CD14-positive monocyte (primary cell): Measurements from ENCODE around the gene WWOX. TPM values are rescaled to one million over a fixed set of nuclear protein-coding genes. Genes with fewer than 3 reads are reported as not detected.

Source experiments
- DNase-seq, 3 donors: peaks; one replicate each; pipeline ENCODE4 v3.0.0-alpha.2; 2011 to 2022
- H2AFZ ChIP-seq: 2 replicates; pipeline ENCODE4 v1.6.0; 2012; ENCODE audit warnings: mild to moderate bottlenecking, low read depth, low read length, inconsistent platforms; ENCODE audit not compliant: insufficient read depth, poor library complexity, severe bottlenecking
- H3K27ac ChIP-seq, 2 donors: 1 replicate in 1 of 2; 2 replicates in 1 of 2; pipeline ENCODE4 v1.5.1; 2012 to 2013; ENCODE audit warnings: low read length in 2 of 2, control low read depth in 1 of 2, inconsistent platforms in 1 of 2, low read depth in 1 of 2, mild to moderate bottlenecking in 1 of 2
- H3K27me3 ChIP-seq, 2 donors: one replicate each; pipeline versions ENCODE4 v1.6.0 to v1.6.1; 2011 to 2013; ENCODE audit warnings: low read length in 2 of 2; ENCODE audit not compliant: control insufficient read depth in 2 of 2, insufficient read depth in 2 of 2
- H3K36me3 ChIP-seq, 2 donors: replicated peaks in 1 of 2; 1 replicate in 1 of 2; 2 replicates in 1 of 2; pipeline versions ENCODE4 v1.5.1 to v1.6.1; 2012 to 2013; ENCODE audit warnings: low read length in 2 of 2, control low read depth in 1 of 2, inconsistent platforms in 1 of 2, mild to moderate bottlenecking in 1 of 2; ENCODE audit not compliant: insufficient read depth in 2 of 2, control insufficient read depth in 1 of 2
- H3K4me1 ChIP-seq, 2 donors: 1 replicate in 1 of 2; 2 replicates in 1 of 2; pipeline versions ENCODE4 v1.5.1 to v1.6.1; 2012 to 2013; ENCODE audit warnings: low read length in 2 of 2, control low read depth in 1 of 2, inconsistent platforms in 1 of 2, mild to moderate bottlenecking in 1 of 2, moderate library complexity in 1 of 2; ENCODE audit not compliant: insufficient read depth in 2 of 2, control insufficient read depth in 1 of 2
- H3K4me2 ChIP-seq: replicated peaks from 2 replicates; pipeline ENCODE3; 2012; ENCODE audit warnings: low read length, moderate library complexity, mild to moderate bottlenecking; ENCODE audit not compliant: poor library complexity, severe bottlenecking; ENCODE audit errors: extremely low read depth
- H3K4me3 ChIP-seq, 3 experiments: fragments of 200-600 bp in 1 of 3; sonication (generic) in 1 of 3; replicated peaks in 1 of 3; 1 replicate in 2 of 3; 2 replicates in 1 of 3; pipeline ENCODE4 v1.5.1; 2011 to 2013; ENCODE audit warnings: low read length in 3 of 3, mild to moderate bottlenecking in 3 of 3, control low read depth in 2 of 3, low read depth in 2 of 3, inconsistent platforms in 1 of 3, moderate library complexity in 1 of 3
- H3K79me2 ChIP-seq: 2 replicates; pipeline ENCODE4 v1.6.0; 2012; ENCODE audit warnings: mild to moderate bottlenecking, control low read depth, inconsistent platforms, low read length, moderate library complexity; ENCODE audit not compliant: insufficient read depth
- H3K9ac ChIP-seq: 2 replicates; pipeline ENCODE4 v1.6.0; 2017; ENCODE audit warnings: low read length, mild to moderate bottlenecking; ENCODE audit not compliant: insufficient read depth, poor library complexity, severe bottlenecking
- H3K9me3 ChIP-seq, 2 donors: replicated peaks in 1 of 2; 1 replicate in 1 of 2; 2 replicates in 1 of 2; pipeline versions ENCODE4 v1.5.1 to v1.6.1; 2012 to 2013; ENCODE audit warnings: low read length in 2 of 2, control low read depth in 1 of 2; ENCODE audit not compliant: control insufficient read depth in 1 of 2, insufficient read depth in 1 of 2
- H4K20me1 ChIP-seq: 2 replicates; pipeline ENCODE4 v1.6.0; 2012; ENCODE audit warnings: mild to moderate bottlenecking, low read length, control low read depth, moderate library complexity; ENCODE audit not compliant: insufficient read depth
- H3K27ac Mint-ChIP-seq, 7 donors: one replicate each; pipeline ENCODE4 v1.8.0; 2020; ENCODE audit warnings: mild to moderate bottlenecking in 7 of 7, mixed read lengths in 7 of 7, moderate library complexity in 6 of 7, inconsistent platforms in 2 of 7
- H3K27me3 Mint-ChIP-seq, 3 donors: one replicate each; pipeline ENCODE4 v1.8.0; 2021 to 2022; ENCODE audit warnings: low read depth in 3 of 3, mild to moderate bottlenecking in 3 of 3, mixed read lengths in 3 of 3, moderate library complexity in 3 of 3, inconsistent platforms in 1 of 3
- H3K36me3 Mint-ChIP-seq, 2 donors: one replicate each; pipeline ENCODE4 v1.8.0; 2020; ENCODE audit warnings: mixed read lengths in 2 of 2, inconsistent platforms in 1 of 2, mild to moderate bottlenecking in 1 of 2
- H3K4me1 Mint-ChIP-seq: one replicate; pipeline ENCODE4 v1.8.0; 2020; ENCODE audit warnings: mild to moderate bottlenecking, mixed read lengths
- H3K4me3 Mint-ChIP-seq, 2 donors: one replicate each; pipeline ENCODE4 v1.8.0; 2020; ENCODE audit warnings: mild to moderate bottlenecking in 2 of 2, mixed read lengths in 2 of 2, moderate library complexity in 1 of 2
- H3K9me3 Mint-ChIP-seq, 7 donors: one replicate each; pipeline ENCODE4 v1.8.0; 2020 to 2022; ENCODE audit warnings: mixed read lengths in 7 of 7, mild to moderate bottlenecking in 6 of 7, moderate library complexity in 6 of 7, inconsistent platforms in 2 of 7
- CTCF ChIP-seq: fragments of 200-600 bp; IDR thresholded peaks from one replicate; pipeline ENCODE4 v1.8.0; 2022; ENCODE audit warnings: antibody characterized with exemption, mild to moderate bottlenecking
- WGBS: methylation state at CpG from one replicate; pipeline ENCODE4 v1.1.5; 2013; ENCODE audit warnings: missing lambda C conversion rate; ENCODE audit not compliant: insufficient coverage; 5-methylcytosine and 5-hydroxymethylcytosine counted together
- intact Hi-C, 2 donors: fragments of 100-400 bp; cut with micrococcal nuclease; formaldehyde crosslinking; loops; one replicate each; pipeline versions ENCODE4 v1.15.0 to v1.15.1; 2023
- polyA plus RNA-seq, 3 donors: library from polyadenylated mRNA; depleted of rRNA in 1 of 3; unstranded in 2 of 3; stranded (reverse) in 1 of 3; fragments of 300-500 nt in 2 of 3; fragments of >200 nt in 1 of 3; fragmentation: Illumina TruSeq in 2 of 3; gene quantifications; 1 replicate in 2 of 3; 2 replicates in 1 of 3; pipeline ENCODE4 v1.2.3, GENCODE V29; 2012 to 2021

WWOX gene
- polyA plus RNA-seq, 3 donors: 4.0 to 7.0 (median 6.3) TPM

GRCh38 chr16:79124016-79124756 is 1024.7 kb downstream of the WWOX start:
- Histone ChIP-seq H3K36me3 (no peaks in the 10 kb centered on the region), H3K4me2 (no peak overlapping the region), H3K27me3 (no peaks in the 10 kb centered on the region), H4K20me1 (no peaks in the 10 kb centered on the region), H2AFZ (no peak overlapping the region), H3K9me3 (peaks cover 3 to 5% of the 10 kb centered on the region in 2 donors), H3K9ac (no peak overlapping the region), H3K4me3 (no peak overlapping the region), H3K27ac (no peak overlapping the region), H3K4me1 (peaks cover 10 to 11% of the 10 kb centered on the region in 2 donors), H3K79me2 (no peaks in the 10 kb centered on the region)
- intact Hi-C loops: no loop called here
- WGBS: 98% methylated on average over 15 of the region's 18 CpGs
- no peaks in the 10 kb centered on the region for H3K36me3 Mint-ChIP-seq
- H3K4me1 Mint-ChIP-seq: peaks cover 8% of the 10 kb centered on the region
- H3K27me3 Mint-ChIP-seq: peaks cover 0 to 3% (median 2%) of the 10 kb centered on the region in 3 donors
- TF ChIP-seq CTCF: no peak
- no peak overlapping the region for H3K27ac Mint-ChIP-seq
- DNase-seq: no peak
- H3K9me3 Mint-ChIP-seq: peaks cover 6 to 12% (median 10%) of the 10 kb centered on the region in 7 donors
- H3K4me3 Mint-ChIP-seq: no peak overlapping the region

GRCh38 chr16:79127766-79128165 is 1028.3 kb downstream of the WWOX start:
- DNase-seq: peak; percentile 26 to 64 (median 60)
- H3K4me1 Mint-ChIP-seq: peaks cover 22% of the 10 kb centered on the region
- peak overlapping the region in 1 of 3 experiments; percentile 43 for H3K4me3 ChIP-seq
- H3K4me2 ChIP-seq: peak overlapping the region; percentile 37
- H3K4me1 ChIP-seq: peaks cover 22 to 24% of the 10 kb centered on the region in 2 donors
- H3K36me3 Mint-ChIP-seq: no peaks in the 10 kb centered on the region
- H3K79me2 ChIP-seq: no peaks in the 10 kb centered on the region
- no peaks in the 10 kb centered on the region for H3K27me3 ChIP-seq
- peaks cover 0 to 3% (median 2%) of the 10 kb centered on the region in 3 donors for H3K27me3 Mint-ChIP-seq
- H3K27ac ChIP-seq: peak overlapping the region in 1 of 2 donors; percentile 34
- no peak for TF ChIP-seq CTCF
- H3K9ac ChIP-seq: no peak overlapping the region
- no peaks in the 10 kb centered on the region for H3K36me3 ChIP-seq
- peak overlapping the region; percentile 47 for H2AFZ ChIP-seq
- peak overlapping the region in 5 of 7 donors; percentile 24 to 83 (median 70) for H3K27ac Mint-ChIP-seq
- H4K20me1 ChIP-seq: no peaks in the 10 kb centered on the region
- intact Hi-C loops: no loop called here
- H3K4me3 Mint-ChIP-seq: peak overlapping the region in 1 of 2 donors; percentile 18
- WGBS: 50% methylated on average over 1 of the region's 1 CpG
- H3K9me3 Mint-ChIP-seq: peaks cover 0 to 12% (median 5%) of the 10 kb centered on the region in 7 donors
- H3K9me3 ChIP-seq: peaks cover 3% of the 10 kb centered on the region in 2 donors
